Loucy (cell line): ENCODE data around the gene UBE2F.

Source experiments
- CTCF ChIP-seq: fragments of 200-600 bp; sonication (generic); conservative IDR thresholded peaks from 2 replicates; pipeline ENCODE4 v1.5.1; 2014; ENCODE audit warnings: mild to moderate bottlenecking, antibody characterized with exemption, low read length
- EZH2phosphoT487 ChIP-seq: fragments of 200-600 bp; IDR thresholded peaks from 2 replicates; pipeline ENCODE4 v1.6.1; 2018; ENCODE audit warnings: antibody characterized with exemption, mild to moderate bottlenecking, moderate library complexity, borderline replicate concordance

DNA sequence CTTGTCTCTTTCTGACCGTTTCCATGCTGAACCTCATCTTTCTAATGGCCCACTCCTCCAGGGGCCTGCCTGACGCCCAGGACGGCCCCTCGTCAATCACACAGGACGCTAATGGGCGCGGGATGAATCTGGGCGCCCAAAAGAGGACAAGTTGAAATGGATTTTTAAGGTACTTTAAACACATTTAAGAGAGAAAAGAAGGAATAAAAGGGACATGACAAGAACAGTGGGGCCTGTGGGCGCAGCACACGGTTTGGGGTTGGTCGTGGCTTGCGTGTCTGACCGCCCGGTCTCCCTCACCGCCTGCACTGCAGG, 607 bp upstream of the UBE2F start:
- TF ChIP-seq CTCF (no peak), EZH2phosphoT487 (no peak)
